SKM-1 treated with dmso at 0.1 percent for 144 hours (cell line): ENCODE results near the gene NCOA3.
A peak's percentile ranks its signal among the peaks of the same experiment; 100 is the strongest.

Source experiments
- DNase-seq: peaks from one replicate; lab custom pipeline; 2025; ENCODE audit not compliant: unreplicated experiment; lab: John Stamatoyannopoulos, UW

The NCOA3 gene

GRCh38 chr20:47676912-47677634, 175.4 kb downstream of the NCOA3 start:
- DNase-seq: no peak

DNA sequence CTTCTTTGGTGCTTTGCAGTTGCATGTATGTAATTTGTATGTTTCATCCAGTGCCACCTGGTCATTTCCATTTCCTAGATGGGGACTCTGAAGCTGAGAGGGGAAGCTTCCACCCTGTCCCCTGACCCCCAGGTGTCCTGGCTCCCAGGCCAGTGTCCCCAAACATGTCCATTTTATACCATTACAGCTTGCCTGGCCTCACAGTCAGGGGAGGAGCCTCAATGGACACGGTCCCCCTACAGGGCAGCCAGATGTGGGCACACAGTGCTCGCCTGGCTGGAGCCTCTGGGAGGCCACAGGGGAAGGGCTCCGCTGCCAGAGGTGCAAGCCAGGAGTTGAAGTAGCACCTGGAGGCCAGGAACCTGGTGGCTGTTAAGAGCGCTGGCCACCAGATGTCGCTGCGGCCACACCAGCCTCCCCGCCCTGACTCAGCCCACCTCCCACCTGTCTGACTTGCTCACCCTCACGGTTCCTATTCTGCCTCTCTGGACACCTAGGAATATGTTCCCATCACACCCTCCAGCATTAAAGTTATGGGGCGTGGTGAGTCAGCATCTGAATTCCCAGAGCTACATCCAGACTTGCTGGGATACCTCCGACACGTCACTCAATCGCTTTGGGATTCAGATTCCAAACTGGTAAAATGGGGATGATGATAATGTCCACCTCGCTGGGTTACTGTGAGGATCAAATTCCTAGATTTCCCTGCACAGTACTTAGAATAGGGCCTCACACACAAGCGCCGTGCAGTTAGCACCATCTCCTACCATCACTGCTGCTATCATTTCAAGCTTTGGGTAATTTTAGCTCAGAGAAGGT, 176.2 kb downstream of the NCOA3 start:
- peak; percentile 30 for DNase-seq

- DNase-seq: no peak
These were observed 176.8 kb downstream of the NCOA3 start for GRCh38 chr20:47678536-47678935.

DNA sequence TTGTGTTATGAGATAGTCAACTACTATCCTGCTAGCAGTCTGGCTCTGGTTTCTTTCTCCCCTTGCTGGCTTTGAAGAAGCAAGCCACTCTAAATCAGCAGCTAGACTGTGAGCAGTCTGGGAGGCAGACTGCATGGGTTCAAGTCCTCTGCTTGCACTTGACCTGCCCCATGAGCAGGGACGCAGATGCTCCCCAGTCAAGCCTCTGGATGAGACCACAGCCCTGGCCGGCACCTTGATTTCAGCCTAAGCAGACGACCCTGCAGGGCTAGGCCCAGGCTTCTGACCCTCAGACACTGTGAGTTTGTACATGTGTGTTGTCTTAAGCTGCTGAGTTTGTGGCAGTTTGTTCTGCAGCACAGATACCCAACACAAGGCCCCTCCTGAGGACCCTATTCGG, 177.8 kb downstream of the NCOA3 start:
- no peak for DNase-seq

DNA sequence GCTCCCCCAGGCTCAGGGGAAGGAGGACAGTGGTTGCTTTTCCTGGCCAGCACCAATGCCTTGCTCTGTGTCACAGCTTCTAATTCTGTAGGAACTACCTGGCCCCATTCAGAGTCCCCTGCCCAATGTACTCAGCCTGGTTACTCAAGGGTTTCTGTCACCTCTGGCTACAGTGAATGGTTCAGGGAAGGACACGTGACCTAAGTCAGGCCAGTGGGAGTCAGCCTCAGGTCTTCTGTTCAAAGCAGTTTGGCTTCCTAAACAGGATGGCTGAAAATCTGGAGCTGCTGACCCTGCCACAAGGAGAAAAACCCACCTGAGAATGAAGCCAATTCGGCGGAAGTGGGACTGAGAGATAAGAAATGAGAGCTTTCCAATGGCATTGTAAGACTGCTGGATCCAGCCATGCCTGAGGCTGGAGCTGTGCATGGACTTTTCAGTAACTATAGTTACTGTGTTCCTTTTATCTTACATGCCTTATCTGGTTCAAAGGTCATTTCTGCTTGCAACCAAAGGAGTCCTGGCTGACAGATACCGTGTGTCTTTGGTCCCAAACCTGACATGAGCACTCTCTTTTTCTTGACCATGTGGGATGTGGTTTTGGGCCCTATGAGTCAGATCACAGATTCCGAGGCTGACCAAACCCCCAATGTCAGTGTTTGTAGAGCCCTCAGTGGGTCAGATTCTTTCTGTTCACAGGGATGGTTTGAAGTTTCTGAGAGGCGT, 179.3 kb downstream of the NCOA3 start:
- no peak for DNase-seq

DNA sequence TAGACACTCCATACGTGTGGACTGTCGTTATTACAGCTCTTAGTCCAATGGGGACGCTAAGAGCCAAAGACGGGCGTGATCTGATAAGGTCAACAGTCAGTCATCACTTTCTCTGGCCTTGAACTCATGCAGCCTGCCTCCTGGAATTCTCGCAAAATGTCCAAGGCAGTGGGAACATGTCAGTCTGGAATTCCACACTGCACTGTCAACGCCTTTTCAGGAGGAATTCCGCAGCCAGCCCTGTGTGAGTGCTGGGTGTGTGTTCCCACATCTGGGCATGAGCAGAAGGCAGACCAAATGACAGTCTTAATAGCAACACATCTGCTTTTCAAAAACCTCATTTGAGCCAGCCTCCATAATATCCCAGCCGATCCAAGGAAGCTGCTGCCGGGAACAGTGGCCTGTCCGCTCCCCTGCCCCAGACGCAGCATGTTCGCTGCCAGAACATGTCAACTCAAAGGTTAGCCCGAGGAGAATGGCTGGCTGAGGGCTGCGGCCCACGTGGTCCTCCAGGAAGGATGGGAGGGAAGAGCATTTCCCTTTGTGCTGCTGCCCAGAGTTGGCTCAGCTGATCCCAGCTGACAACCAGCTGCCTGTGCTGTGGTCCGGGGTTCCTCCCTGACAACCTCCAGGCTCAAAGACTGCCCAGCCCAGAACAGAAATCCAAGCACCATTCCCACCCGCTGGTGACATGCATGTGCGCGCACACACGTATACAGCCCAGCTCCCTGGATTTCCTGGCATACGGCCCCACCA, 180.5 kb downstream of the NCOA3 start:
- DNase-seq: no peak

DNA sequence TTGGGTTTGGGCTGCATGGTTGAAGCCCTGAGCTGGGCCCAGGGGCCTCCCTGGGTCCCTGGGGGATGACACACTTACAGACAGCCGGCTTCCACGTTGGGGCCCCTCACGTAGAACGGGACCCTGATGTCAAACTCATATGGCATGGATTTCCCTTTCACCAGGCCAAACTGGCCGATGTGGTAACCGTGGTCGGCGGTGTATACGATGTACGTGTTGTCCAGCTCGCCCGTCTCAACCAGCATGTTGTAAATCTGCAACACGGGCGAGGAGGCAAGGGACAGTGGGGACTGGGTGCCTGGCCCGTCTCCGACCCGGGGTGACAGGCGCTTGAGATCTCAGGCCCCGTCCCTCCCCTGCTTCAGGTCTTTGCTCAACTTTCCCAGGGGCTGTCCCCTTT, 181.2 kb downstream of the NCOA3 start:
- no peak for DNase-seq

- no peak for DNase-seq
These were observed 182.8 kb downstream of the NCOA3 start for GRCh38 chr20:47684306-47685080.

DNA sequence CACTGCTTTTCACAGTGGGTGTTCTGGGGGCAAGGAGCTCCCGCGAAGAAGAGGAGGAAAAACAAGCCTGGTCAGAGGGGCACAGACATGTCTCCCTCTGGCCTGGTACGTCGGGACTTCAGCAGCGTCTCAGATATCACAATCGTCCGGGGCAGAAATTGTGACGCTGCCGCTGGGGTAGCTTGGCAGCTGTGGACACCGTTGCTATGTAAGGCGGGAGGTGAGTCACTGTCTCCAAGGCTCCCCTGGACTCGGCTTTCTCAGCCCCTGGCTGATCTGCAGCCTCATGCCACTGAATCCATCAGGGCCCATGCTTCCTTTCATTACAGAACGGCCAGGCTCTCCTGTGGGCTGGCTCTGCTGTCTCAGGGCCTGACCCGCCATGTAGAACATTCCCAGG, 184.9 kb downstream of the NCOA3 start:
- DNase-seq: no peak

- DNase-seq: no peak
These were observed 185.7 kb downstream of the NCOA3 start for GRCh38 chr20:47687095-47687987.

GRCh38 chr20:47688385-47689381, 187.0 kb downstream of the NCOA3 start:
- DNase-seq: no peak

GRCh38 chr20:47689731-47690130, 188.0 kb downstream of the NCOA3 start:
- no peak for DNase-seq

DNA sequence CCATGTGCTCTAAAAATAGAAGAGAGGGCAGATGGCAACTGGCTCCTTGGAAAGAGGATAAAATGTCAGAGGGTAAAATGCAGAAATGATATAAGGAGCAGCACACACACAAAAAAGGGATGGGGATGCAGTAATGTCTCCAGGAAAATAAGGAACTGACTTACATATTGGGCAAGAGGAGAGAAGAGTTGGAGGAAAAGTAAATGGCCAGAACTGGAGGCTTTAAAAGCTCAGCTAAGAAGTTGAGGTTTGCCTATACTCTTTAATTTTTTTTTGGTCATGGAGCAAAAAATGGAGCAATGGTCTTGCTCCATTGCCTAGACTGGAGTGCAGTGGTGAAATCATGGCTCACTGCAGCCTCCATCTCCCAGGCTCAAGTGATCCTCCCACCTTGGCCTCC, 189.9 kb downstream of the NCOA3 start:
- DNase-seq: peak; percentile 83

- DNase-seq: no peak
These were observed 192.5 kb downstream of the NCOA3 start for GRCh38 chr20:47694021-47694818.

- no peak for DNase-seq
These were observed 195.2 kb downstream of the NCOA3 start for GRCh38 chr20:47696856-47697255.

GRCh38 chr20:47698142-47698541, 196.5 kb downstream of the NCOA3 start:
- DNase-seq: no peak

- DNase-seq: no peak
These were observed 198.1 kb downstream of the NCOA3 start for GRCh38 chr20:47699818-47700217.
